HG02763 (cell line): ENCODE results near the gene PCDHGB7.
A peak's percentile ranks its signal among the peaks of the same experiment; 100 is the strongest.
"Not testable (repeated sequence)": the region's sequence is repeated elsewhere in the genome, so short reads cannot be mapped to it uniquely, and the experiment has no call there.

ENCODE experiments used
- ATAC-seq: cut with Tn5 transposase; IDR thresholded peaks from one replicate; pipeline ENCODE4 v1.9.1; 2021; ENCODE audit warnings: mild to moderate bottlenecking, moderate library complexity; ENCODE audit not compliant: unreplicated experiment

Gene PCDHGB7

GRCh38 chr5:141417494-141418172 is at the start of gene PCDHGB7:
TSS of gene PCDHGB7 (plus strand) at chr5:141417677. CDS start at chr5:141417860, 183 bp downstream.
- ATAC-seq: peak; percentile 63

DNA sequence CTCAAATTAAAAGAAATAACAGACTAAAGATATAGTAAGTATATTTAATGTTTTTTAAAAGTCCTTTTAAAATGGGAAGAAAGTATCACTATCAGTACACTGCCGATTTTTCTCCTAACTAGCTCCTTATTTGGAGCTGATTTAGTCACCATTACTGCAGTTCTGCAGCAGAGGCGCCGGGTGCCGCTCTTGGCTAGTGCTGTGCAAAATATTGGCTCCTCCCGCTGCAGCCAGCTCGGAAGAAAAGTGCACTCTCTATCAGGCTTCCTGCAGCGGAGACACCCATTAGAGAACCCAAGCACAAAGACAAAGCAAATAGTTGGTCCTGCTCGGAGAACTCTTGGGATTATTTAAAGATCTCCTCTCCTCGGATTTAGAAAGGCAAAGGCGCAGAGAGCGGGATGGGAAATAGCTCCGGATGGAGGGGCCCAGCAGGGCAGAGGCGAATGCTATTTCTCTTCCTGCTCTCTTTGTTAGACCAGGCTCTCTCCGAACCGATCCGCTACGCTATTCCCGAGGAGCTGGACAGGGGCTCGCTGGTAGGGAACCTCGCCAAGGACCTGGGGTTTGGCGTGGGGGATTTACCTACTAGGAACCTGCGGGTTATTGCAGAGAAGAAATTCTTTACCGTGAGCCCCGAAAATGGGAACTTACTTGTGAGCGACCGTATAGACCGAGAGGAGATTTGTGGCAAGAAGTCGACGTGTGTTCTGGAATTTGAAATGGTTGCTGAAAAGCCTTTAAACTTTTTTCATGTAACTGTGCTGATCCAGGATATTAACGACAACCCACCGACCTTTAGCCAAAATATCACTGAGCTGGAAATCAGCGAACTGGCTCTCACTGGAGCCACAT is 47.3 kb upstream of the PCDHGB7 start, which contains the start of gene PCDHGB3:
Gene PCDHGB3 (plus strand): TSS at position 249 of the 855 bp plus-strand sequence. CDS start 153 bp downstream, at position 402.
- peak; percentile 84 for ATAC-seq

DNA sequence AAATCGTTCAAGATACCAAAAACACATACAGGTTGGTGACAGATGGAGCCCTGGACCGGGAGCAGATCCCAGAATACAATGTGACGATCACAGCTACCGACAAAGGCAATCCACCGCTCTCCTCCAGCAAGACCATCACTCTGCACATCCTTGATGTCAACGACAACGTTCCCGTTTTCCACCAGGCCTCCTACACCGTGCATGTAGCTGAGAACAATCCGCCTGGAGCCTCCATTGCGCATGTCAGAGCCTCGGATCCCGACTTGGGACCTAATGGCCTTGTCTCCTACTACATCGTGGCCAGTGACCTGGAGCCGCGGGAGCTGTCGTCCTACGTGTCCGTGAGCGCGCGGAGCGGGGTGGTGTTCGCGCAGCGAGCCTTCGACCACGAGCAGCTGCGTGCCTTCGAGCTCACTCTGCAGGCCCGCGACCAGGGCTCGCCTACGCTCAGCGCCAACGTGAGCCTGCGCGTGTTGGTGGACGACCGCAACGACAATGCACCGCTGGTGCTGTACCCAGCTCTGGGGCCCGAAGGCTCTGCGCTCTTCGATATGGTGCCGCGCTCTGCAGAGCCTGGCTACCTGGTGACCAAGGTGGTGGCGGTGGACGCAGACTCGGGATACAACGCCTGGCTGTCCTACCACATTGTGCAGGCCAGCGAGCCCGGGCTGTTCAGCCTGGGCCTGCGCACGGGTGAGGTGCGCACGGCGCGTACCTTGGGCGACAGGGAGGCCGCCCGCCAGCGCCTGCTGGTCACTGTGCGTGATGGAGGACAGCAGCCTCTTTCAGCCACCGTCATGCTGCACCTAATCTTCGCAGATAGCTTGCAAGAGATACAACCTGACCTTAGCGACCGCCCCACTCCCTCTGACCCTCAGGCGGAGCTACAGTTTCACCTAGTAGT is 45.7 kb upstream of the PCDHGB7 start:
- ATAC-seq: no peak

DNA sequence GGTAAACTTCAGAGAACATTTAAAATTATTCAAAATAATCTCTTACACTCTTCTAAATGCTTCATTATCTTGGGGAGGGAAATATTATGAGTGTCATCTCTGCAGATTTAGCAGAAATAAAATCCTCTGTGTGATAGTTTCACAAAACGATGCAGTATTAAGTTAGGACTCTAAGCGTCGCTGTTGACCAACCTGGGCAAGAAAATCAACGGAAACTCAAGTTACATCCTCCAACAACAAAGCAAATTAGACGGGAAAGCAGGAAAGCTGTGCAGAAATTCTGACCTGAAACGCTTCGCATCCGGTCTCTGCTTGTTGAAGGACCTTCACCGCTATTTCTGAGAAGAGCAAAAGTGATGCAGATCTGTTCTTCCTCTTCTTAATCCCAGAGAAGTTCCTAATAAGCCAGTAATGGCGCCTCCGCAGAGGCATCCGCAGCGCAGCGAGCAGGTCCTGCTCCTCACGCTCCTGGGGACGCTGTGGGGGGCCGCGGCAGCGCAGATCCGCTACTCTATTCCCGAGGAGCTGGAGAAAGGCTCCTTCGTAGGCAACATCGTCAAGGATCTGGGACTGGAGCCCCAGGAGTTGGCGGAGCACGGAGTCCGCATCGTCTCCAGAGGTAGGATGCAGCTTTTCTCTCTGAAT is 43.7 kb upstream of the PCDHGB7 start, which contains the start of gene PCDHGA6:
Gene PCDHGA6 (plus strand): TSS at position 219 of the 645 bp plus-strand sequence. CDS start 193 bp downstream, at position 412.
- no peak for ATAC-seq

DNA sequence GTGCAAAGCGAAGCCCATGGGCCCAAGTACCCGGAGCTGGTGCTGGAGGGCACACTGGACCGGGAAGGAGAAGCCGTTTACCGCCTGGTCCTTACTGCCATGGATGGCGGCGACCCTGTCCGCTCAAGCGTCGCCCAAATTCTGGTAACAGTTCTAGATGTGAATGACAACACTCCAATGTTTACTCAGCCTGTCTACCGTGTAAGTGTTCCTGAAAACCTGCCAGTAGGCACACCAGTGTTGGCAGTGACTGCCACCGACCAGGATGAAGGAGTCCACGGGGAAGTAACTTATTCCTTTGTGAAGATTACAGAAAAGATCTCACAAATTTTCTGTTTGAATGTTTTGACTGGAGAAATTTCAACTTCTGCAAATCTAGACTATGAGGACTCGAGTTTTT is 42.9 kb upstream of the PCDHGB7 start:
- ATAC-seq: no peak

DNA sequence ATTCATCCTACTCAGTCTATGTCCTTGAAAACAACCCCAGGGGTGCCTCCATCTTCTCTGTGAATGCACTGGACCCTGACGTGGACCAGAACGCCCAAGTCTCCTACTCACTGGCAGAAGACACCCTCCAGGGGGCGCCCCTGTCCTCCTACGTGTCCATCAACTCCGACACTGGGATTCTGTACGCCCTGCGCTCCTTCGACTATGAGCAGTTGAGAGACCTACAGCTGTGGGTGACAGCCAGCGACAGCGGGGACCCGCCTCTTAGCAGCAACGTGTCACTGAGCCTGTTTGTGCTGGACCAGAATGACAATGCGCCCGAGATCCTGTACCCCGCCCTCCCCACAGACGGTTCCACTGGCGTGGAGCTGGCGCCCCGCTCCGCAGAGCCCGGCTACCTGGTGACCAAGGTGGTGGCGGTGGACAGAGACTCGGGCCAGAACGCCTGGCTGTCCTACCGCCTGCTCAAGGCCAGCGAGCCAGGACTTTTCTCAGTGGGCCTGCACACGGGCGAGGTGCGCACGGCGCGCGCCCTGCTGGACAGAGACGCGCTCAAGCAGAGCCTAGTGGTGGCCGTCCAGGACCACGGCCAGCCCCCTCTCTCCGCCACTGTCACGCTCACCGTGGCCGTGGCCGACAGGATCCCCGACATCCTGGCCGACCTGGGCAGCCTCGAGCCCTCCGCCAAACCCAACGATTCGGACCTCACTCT is 41.9 kb upstream of the PCDHGB7 start:
- ATAC-seq: not testable (repeated sequence)

- ATAC-seq: no peak
Observed at GRCh38 chr5:141382469-141383294, 34.8 kb upstream of the PCDHGB7 start, which contains the start of gene PCDHGA7. TSS of gene PCDHGA7 (plus strand) at chr5:141382742. CDS start at chr5:141382900, 158 bp downstream.

GRCh38 chr5:141383345-141383744 is 34.1 kb upstream of the PCDHGB7 start:
- ATAC-seq: no peak

DNA sequence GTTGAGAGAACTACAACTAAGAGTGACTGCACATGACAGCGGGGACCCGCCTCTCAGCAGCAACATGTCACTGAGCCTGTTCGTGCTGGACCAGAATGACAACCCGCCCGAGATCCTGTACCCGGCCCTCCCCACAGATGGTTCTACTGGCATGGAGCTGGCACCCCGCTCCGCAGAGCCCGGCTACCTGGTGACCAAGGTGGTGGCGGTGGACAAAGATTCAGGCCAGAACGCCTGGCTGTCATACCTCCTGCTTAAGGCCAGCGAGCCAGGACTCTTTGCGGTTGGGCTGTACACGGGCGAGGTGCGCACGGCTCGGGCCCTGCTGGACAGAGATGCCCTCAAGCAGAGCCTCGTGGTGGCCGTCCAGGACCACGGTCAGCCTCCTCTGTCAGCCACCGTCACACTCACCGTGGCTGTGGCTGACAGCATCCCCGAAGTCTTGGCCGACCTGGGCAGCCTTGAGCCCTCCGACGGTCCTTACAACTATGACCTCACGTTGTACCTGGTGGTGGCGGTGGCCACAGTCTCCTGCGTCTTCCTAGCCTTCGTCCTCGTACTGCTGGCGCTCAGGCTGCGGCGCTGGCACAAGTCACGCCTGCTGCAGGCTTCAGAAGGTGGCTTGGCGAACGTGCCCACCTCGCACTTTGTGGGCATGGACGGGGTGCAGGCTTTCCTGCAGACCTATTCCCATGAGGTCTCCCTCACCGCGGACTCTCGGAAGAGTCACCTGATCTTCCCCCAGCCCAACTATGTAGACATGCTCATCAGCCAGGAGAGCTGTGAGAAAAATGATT is 32.8 kb upstream of the PCDHGB7 start:
- no peak for ATAC-seq

GRCh38 chr5:141387557-141388311 is 29.7 kb upstream of the PCDHGB7 start, which contains the start of gene PCDHGB4:
TSS of gene PCDHGB4 (plus strand) at chr5:141387698. CDS start at chr5:141387885, 187 bp downstream.
- peak; percentile 92 for ATAC-seq

DNA sequence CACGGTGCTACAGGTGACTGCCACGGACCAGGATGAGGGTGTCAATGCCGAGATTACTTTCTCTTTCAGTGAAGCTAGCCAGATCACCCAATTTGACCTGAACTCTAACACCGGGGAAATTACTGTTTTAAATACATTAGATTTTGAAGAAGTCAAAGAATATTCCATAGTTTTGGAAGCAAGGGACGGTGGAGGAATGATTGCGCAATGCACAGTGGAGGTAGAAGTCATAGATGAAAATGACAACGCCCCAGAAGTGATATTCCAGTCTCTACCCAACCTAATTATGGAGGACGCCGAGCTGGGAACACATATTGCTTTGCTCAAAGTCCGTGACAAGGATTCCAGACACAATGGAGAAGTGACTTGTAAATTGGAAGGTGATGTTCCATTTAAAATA is 28.8 kb upstream of the PCDHGB7 start:
- ATAC-seq: no peak

- no peak for ATAC-seq
Observed at GRCh38 chr5:141389153-141390042, 28.1 kb upstream of the PCDHGB7 start.

GRCh38 chr5:141392429-141393198 is 24.9 kb upstream of the PCDHGB7 start, which contains the start of gene PCDHGA8:
TSS of gene PCDHGA8 (plus strand) at chr5:141392633. CDS start at chr5:141392814, 181 bp downstream.
- no peak for ATAC-seq

DNA sequence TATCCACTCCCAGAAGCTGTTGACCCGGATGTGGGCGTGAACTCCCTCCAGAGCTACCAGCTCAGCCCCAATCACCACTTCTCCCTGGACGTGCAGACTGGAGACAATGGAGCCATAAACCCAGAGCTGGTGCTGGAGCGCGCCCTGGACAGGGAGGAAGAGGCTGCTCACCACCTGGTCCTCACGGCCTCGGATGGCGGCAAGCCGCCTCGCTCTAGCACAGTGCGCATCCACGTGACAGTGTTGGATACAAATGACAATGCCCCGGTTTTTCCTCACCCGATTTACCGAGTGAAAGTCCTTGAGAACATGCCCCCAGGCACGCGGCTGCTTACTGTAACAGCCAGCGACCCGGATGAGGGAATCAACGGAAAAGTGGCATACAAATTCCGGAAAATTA is 24.2 kb upstream of the PCDHGB7 start:
- no peak for ATAC-seq
